Measurements from ENCODE around the gene C11orf21.
"Not testable (repeated sequence)": the region's sequence is repeated elsewhere in the genome, so short reads cannot be mapped to it uniquely, and the experiment has no call there.

C11orf21 gene

DNA sequence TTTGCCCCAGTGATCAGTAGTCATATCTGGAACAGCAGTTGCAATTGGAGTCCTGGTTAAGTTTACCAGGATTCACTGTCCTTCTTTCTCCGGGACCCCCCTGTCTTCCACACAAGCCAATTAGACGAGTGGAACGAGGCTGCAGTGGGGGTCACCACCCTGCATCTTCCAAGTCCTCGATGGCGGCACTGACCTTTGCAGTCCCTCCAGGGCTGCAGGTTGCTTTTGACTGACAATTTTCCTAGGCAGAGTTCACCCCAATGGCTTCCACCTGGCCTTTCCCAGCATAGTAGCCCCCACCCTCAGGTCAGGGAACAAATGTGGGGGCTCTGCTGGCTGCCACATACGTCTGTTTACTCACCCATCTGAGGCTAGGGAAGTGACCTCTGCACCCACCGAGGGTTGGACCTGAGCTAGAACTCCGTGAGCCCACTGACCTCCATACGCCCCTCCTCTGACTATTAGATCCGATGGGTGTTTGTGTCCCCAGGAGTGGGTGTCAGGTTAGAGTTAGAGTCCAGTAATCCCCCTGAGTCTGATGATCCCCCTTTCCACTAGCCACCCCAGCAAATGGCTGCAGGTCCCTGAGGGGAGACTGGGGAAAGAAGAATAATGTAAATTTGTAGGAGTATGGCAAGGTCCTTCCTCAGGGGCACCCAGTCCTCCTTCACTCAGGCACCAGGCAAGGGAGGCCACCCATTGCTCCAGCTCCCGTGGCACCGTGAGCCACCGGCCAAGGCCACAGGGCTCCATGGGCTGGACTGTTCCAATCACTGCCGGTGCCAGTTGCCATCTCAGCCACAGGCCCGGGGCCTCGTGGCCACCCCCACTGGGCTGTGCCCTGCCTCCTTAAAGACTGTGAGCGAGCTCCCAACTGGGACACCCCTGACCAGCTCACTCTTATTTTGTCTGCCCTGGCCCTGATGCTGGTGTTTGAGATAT is 5.5 kb downstream of the C11orf21 start:
- DNase-seq = no peak

DNA sequence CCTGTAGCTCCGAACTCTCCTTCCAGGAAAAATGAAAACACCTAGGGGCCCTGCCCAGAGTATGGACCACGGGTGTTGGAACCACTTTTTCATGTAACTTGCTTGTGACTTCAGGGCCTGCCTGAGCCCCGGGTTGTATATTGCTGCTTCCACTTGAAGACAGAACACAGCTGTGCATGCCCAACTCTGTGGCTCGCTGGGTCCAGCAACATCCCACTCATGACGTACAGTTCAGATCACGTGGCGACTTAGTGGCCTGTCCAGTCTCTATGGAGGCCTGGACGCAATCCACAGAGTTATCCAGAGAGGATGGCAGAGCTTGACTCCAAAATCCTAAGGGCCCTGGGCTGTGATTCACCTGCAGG is 6.8 kb downstream of the C11orf21 start:
- no peak for DNase-seq

DNA sequence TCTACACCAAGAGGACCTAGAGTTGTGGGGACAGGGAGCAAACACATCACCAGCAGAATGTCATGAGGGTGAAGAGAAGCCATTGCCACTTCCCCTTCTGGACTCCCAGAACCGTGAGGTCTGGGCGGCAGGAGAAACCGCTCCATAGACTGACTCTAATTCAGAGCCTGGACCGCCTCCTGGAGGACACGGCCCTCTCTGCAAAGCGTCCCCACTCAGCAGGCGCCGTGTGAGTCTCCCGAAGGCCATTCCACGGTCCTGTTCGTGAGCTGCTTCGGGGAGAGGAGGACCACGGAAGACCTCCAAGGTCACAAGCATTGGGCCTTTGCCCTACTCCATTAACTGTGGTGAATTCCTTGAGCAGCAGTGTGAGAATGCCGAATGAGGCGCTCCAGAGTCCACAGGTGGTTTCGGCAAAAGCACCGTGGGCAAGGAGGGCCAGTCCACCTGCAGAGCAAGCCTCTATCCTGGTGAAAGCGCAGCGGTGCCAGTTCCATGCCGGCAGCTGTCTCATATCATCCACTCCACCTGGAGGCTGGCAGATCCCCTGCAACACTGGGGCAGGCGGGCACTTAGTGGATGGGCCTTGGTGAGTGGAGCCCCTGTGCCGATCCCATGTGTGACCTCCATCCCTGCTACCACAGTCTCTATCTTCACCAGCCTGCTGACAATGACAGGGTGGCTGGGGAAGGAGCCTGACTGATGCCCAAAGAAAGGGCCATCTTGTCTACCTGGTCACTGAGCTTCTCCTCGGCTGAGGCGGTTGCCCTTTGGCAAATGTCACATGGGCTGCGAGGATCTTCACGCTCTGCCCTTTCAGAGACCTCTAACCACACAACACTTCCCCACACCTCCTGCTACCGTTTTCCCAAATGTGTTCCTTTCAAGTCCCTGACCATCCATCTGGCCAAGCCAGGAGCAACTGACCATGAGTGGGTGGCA is 7.5 kb downstream of the C11orf21 start:
- DNase-seq = no peak

DNA sequence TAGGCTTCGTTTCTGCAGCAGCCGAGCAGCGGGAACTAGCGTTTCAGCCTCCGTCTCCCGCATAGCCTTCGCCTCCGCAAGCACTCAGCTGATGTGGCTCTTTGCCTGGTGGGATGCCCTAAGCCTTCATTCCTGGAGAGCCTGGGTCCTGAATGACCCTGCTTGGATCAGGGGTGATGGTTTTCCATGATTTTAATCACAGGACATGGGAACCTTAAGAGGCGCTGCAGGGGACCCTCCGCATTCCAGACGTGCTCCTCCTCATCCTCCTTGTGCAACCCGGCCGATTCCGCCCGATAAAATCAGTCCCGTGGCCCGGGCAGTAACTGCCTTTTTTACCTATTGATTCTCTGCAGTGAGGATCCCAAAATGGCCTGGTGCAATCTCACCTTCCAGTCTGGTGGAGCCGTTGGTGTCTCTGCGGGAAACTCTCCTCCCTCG is 8.2 kb downstream of the C11orf21 start:
- DNase-seq = no peak

DNA sequence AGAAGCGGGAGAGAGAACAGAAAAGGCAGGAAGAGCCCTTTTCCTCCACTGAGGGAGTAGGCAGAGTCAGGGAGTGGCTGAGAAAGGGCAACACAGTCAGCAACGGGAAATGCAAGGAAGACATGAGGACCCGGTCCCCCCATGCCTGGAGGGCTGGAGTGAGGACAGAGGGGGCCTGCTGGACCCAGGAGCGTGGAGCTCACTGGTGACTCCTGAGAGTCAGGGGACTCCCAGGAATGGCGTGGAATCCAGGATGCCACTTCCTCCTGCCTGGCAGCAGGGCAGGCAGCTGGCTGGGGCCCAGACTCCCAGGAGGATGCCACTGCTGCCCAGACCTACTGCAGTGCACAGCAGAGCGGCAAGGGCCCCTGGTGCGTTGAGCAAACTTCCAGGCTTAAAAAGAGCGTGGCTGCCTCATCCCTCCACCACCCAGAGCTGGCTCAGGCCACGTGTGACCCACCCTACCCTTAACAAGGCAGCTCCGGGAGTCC is 11.3 kb downstream of the C11orf21 start:
- DNase-seq = no peak

DNA sequence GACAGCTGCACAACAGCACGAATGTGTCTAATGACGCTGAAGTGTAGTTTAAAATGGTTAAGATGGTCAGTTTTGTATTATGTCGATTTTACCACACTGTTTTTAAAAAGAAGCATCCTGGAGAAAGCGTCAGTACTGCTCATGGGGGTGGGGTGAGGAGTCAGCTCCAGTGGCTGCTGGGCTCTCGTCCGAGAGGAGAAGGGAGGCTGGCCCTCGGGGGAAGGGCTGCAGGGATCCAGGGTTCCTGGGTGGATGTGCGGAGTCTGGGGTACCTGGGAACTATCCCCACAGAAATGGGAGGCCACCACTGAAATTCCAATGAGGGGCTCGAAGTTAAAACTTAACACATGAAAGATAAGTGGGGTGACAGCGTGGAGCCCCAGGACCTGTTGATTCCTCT is 11.9 kb downstream of the C11orf21 start:
- no peak for DNase-seq

DNA sequence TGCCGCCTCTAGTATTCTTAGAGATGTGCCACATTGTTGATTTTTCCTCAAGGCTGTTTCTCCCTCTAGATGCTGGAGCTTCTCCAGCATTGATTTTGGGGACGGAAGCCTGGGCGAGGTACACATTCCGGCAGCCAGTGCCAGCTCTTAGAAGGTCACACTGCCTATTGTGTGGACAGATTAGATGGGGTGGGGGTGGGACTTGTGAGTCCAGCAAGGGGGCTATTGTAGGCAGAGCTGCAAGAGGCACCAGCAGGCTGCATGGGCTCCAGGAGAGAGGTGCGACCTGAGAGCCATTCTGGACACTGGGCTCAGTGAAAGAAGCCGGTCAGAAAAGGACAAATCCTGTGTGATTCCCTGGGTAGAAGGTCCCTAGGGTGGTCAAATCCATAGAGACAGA is 12.4 kb downstream of the C11orf21 start:
- DNase-seq = no peak

DNA sequence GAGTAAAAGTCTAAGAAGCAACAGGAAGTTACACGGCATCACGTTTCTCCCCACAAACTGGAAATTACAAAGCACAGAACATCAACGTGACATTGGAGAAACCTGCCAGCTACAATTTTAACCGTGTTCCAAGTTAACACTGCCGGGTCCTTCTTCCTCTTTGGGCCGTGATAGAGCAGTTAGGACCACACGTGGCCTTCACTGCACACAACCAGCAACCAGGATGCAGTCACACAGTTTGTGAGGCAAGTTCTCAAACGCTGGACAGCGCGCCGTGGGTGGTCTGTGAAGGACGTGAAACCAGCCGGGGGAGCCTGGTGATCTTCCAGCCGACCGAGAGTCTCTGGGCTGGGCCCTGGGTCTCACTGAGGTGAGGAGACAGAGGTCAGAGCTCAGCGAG is 14.6 kb downstream of the C11orf21 start:
- no peak for DNase-seq

DNA sequence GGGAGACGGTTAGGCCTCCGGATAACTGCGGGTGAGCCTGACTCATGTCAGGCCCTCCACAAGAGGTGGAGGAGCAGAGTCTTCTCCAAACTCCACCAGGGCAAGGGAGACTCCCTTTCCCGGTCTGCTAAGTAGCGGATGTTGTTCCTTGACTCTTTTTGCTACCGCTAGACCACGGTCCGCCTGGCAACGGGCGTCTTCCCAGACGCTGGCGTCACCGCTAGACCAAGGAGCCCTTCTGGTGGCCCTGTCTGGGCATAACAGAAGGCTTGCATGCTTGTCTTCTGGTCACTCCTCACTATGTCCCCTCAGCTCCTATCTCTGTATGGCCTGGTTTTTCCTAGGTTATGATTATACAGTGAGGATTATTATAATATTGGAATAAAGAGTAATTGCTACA is 15.4 kb downstream of the C11orf21 start:
- not testable (repeated sequence) for DNase-seq

DNA sequence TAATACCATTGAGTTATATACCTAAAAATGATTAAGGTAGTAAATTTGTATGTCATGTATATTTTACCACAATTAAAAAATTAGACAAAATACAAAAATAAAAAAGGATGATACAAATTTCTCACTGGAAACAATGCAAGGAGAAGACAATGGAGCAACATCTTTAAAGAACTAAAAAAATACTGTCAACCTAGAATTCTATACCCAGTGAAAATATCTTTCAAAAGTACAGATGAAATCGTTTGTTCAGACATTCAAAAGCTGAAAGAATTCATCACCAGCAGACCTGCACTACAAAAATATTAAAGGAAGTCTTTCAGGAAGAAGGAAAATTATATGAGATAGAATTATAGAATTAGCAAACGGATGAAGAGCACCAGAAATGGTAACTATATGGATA is 21.5 kb downstream of the C11orf21 start:
- DNase-seq = no peak

DNA sequence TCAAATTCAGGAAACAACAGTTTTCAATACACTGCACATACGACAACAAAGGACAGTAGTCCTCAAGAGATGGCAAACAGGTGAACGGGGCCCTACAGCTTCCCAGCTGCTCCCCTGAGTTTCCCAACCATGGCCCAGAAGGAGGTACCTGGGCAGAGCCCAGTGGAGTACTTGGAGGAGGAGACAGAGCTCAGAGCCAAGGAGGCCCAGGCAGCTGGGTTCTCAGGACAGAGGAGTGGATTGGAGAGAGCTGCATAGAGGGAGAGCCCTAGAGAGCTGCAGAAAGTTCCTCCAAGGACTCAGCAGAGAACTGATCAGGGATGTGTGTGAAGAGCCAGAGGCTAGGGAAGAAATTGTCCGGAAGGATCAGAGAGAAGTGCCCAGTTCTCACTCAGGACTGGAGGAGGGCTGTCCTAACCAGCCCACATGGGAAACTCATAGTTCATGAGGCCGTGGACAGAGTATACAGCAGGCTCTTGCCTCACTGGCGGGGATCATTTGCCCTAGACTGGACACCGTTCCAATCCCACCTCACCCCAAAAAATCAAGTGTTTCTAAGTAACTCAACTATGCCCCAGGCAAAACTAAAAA is 23.7 kb downstream of the C11orf21 start:
- no peak for DNase-seq

DNA sequence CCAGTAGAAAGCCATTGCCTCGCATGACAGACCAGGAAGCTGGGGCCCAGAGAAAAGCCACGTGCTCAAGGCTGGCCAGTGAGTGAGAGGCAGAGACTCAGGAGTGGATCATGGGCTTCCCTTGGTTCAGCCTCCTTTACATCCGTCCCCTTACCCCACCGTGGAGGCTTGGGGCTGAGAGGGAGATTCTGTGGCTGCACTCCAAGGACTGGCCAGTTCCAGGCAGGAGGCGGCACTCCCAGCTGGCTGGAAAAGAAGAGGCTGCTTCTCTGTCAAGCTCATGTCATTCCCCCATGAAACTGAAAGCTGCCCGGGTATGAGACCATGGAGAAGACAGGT is 24.7 kb downstream of the C11orf21 start:
- DNase-seq = no peak

DNA sequence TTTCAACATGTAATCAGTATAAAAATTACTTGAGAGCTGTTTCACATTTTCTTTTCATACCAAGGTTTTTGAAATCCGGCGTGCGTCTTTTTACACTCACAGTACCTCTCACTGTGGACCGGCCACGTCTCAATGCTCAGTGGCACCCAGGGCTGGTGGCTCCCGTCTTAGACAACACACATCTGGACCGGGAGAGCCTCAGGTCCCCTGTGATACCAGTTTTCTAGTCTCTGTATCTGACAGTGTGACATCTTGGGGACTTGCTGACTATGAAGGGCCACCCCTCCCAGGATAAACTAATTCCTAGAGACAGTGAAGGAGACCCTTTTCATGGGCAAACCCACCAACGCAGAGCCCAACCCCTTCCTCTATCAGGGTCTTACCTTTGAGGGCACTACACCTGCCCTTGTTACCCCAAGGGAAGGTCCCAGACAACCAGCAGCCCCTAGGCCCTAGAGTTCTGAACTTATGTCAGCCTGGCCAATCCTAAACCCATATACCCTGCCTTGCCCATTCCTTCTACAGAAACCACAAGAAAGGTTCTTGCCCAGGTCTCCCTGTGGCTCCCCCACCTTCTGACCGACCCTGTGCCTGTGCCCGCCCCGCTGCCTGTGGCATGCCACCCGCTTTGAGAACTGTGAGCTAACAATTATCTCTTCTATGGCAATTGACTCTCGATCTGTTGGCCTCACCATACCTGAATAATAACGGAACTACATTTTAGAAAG is 25.3 kb downstream of the C11orf21 start:
- DNase-seq = no peak

DNA sequence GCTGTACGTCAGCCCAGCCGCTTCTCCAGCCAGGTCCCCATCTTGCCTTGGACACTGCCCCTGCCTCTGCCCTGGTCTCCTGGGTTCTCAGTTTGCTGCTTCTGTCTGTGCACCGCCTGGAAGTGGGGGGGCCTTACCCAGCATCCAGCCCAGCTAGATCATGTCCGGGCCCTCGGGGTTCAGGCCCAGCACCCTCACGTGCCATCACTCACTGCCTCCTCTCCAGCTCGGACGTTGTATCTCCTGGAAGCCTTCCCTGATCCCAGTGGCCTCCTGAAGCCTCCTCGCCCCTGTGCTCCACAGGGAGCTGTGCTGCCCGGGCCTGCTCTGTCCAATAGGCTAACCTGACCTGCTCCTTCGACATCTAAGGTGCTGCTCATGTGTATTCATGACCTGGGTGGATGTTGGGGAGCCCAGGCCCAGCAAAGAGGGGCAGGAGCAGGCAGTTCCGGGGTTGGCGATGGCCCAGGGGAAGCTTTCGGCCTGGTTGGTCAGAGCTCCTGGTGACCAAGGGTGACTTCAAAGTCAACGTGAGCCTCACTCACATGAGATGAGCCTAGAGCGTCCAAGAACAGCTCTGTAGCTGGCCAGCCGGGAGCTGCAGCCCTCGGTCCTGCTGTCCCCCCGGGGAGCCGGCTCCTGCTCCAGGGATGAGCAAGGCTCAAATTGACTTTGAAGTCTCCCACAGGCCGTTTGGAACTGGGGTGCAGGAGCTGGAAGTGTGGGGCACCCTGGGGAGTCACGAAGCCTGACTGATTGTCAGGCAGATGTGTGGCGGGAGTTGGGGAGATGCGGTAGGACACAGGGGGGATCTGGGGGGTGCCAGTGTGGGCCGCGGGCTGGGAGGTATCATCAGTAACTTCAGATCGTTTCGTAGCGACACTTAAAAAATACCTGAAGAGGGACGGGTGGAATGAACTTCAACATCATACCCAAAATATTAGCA is 26.1 kb downstream of the C11orf21 start:
- DNase-seq = no peak

DNA sequence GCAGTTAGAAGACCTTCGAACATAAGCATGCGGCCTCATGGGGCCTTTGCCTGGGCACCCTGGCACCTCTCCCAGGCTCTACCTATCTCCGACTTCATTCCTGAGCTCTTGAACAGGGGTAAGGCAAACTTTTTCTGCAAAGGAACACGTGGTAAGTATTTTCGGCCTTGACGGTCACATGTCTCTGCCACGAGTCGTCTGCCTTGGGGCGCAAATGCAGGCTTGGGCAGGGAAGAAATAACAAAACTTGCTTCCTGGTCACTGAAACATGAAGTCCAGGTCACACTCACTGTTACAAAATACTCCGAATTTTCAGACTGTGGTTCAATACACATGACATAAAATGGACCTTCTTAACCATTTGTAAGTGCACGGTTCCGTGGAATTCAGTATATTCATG is 27.9 kb downstream of the C11orf21 start:
- DNase-seq = no peak

DNA sequence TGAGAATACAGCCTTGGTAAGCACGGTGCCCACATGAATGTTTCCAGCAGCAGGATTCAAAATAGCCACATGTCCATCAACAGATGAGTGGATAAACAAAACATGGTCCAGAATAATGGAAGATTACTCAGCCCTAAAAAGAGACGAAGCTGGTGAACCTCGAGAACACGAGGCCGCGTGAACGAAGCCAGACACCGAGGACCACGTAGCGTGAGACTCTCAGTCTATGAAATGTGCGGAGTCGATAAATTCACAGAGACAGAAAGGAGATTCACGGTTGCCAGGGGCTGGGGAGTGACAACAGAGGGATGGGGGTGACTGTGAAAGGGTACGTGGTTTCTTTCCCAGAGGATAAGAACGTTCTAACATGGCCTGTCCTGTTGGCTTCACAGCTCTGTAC is 28.4 kb downstream of the C11orf21 start:
- DNase-seq = no peak

DNA sequence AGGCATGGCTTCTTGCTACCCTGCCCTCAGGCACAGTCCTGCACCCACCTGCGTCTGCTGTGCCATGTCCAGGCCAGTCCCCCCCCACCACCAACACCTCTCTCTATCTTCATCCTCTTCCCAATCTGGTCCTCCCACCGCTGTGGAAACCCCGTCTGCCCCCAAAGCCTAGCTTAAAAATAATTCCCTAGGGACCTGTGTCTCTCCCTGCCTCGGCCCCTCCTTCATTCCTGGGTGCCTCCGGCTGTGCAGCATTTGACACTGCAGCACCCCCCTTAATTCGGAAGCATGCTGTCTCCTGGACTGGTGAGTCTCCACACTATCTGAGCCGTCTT is 28.8 kb downstream of the C11orf21 start:
- no peak for DNase-seq

DNA sequence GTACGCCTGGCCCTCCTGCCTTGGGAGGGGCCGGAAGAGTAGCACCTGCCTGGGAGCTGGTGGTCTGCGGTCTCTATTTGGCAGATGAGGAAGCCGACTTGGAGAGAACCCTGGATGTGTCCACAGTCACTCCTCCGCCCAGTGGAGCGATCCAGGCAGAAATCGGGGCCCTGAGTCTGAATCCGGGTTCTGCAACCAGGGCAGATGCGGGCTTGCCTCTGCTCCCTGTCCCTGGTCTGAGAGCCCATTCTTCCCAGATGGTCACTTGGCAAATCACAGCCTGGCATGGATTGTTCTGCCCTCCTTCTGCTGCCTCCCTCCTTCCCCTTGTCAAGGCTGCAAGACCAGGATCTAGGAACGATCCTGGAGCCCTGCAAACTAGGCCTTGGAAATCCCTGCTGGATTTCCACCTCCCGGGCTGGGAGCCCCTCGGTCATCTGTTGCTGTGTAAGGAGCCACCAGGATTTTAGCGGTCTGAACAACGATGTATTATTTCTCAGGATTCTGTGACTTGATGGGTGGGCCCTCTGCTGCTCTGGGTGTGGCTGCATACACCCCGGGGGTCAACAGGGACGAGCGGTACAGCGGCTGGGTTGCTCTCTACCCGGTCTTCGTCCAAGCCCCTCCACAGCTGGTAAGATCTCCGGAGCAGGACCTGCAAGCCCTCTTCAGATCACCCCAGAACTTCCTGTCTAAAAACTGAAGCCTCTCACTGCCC is 29.3 kb downstream of the C11orf21 start:
- no peak for DNase-seq

DNA sequence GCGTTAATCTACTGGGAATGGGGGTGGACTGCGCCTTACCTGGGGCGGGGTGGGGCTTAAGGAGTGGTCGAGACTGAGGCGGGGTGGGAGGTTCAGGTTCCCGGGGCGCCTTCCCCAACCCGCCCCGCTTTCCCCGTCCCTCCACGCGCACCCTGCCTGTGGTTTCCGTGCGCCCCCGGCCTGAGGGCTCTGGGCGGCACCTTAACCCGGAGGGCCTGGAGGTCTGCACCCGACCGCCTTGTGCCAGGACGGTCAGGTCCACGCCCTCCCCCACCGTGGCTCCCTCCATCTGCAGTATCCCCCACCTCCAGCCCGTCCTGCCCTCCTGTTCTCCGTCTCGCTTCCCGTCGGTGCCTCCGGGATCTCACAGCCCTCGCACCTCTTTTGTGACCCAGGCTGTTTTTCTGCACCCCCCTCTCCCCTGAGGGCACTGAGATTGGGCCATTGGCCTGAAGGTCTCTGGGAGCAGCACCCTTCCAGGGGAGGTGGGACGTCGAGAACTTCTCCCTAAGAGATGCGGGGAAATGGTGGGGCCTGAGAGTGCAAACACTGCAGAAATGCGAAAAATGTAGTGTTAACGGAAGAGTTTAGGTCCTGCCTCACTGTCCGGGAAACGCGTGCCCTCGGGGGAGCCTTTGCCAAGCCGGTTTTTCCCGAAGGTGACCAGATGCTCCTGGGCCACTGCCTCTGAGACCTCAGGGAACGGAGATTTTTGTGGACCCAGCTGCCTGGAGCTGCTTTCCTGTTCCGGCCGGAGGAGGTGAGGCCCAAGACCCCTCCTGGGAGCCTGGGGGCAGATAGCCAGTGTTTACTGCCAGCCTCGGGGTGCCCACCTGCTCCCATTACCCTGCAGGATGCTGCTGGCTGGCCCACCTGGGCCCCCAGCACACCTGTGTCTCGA is 30.1 kb downstream of the C11orf21 start:
- DNase-seq = no peak

DNA sequence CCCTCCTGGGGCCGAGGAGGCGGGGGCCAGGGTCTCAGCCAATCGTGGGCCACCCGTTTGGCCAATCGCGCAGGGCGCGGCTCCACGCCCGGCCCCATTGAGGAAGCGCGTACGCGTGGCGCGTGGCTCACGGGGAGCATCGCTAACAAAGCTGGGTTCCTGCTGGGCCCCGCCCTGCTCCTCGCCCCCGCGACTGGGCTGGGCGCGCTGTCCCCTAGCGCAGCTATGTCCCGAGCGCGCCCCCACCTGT is 30.7 kb downstream of the C11orf21 start:
- no peak for DNase-seq
